GM19240 (cell line): ENCODE data around the gene ERC1.

Source experiments
- DNase-seq: peaks from one replicate; pipeline ENCODE4 v3.0.0; 2011; ENCODE audit warnings: low spot score; ENCODE audit not compliant: insufficient read length

ERC1 gene

DNA sequence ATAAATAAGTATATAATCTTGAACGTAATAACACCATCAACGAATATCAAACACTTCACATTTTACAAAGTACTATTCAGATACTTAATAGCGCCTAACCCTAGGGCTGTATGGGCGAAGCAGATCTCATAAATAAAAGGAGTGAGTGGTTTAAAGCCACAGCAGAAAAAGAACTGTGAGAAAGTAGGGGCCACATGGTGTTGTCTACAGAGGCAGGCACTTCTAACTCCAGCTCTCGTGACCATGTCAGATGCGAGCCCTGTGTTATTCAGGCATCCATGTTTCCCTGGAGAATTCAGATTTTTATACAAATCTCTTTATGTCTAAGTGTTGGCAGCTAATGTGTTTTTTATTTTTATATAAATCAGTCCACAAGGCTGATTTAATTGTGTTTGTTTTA lies 391.1 kb downstream of the ERC1 start:
- no peak for DNase-seq

DNA sequence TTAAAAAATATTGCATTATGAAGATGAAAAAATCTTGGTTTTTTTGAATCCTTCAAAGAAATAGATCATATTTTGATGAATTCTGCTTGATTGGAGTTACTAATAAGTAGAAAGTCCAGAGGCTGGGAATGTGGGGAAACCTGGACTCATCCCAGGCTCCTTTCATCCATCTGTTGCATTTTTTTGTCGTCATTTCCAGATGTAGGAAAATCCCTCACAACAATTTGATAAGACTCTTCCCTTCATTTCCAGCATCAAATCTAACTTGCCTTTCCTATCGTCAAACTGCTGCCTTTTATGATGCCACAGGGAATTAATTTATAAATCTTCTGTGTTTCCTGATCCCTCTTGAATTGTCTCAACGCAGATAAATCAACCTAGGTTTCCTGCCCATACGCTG lies 391.8 kb downstream of the ERC1 start:
- no peak for DNase-seq

DNA sequence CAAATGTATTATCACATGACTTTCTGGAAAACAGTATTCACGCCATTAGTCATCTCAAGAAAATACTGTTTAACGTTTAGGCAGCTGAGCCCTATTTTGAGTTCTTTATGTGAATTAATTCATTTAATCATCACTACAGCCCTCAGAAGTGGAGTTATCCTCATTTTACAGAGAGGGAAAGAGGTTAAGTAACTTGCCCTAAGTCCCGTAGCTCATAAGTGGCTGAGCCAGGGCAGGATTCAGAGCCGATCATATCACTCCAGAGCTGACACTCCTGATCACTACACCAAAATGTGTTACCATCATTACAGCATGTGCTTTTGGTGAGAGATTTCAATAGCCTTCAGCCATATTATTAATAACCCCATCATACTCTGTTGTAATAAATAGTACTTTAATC lies 392.7 kb downstream of the ERC1 start:
- DNase-seq = no peak

DNA sequence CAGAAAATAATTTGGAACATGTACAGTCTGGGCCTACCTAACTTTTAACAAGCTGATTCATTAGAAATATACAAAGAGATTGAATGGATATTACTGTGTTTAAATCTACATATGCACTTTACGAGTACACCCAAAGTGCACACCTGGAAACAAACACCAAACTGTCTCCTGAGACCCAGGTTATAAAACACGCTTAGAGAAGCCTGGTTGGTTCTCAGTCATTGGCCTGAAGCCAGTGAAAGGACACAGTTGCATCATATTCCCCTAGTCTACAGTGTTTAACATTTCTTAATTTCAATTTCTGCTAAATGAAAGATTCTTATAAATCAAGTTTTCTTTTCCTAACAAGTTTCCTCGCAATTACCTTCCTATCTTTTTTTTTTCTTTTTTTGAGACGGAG lies 393.9 kb downstream of the ERC1 start:
- no peak for DNase-seq

DNA sequence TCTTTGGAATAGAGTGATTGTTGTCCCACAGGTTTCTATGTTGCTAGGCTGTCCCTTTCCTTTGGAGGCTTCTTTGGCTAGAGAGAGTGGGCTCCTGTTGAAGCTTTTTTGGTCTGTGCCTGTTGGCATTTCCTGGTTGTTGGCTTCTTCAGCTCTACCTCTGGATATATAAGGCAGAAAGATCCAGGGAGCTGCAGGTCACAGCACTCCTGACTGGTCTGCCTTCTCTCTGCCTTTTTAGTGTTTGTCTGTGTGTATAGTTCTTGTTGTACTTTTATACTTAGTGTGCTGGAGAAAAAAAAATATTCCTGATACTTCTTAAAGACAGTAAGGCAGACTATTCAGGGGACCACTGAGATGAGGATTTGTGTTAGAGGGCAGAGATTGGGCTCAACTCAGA lies 400.7 kb downstream of the ERC1 start:
- DNase-seq = no peak

DNA sequence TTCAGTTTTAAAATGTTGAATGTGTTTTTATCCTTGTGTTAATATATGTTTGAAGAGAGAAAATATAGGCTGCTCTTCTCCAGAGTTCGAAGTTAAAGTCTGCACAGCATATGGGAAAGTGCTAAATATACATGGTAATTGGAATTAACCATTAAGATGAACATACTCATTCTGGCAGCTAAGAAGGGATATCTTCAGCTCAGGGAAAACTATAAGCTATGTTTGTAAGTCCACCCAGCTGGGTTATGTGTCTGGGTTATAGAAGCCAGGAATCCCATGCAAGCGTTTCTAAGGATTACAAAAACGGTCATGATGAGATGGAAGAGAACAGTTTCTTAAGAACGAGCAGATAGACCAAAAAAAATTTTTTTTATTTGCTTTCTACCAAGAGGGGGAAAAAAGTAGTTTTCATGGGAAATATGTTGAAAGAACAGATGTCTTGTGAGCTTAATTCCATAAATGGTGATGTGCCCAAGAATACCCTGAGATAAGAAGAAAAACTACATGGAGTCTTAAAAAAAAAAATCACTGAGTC lies 404.5 kb downstream of the ERC1 start:
- no peak for DNase-seq

DNA sequence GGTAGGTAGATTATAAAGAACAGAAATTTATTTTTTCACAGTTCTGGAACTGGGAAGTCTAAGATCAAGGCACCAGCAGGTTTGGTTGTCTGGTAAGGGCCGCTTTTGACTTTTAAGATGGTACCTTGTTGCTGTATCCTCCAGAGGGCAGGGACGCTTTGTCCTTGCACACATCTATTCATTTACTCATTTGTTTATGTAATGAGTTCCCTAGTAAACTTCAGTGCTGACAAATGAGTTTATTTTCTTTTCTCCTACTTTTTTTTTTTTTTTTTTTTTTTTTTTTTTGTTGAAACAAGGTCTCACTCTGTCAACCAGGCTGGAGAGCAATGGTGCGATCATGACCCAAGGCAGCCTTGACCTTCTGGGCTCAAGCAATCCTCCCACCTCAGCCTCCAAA lies 407.6 kb downstream of the ERC1 start:
- no peak for DNase-seq

DNA sequence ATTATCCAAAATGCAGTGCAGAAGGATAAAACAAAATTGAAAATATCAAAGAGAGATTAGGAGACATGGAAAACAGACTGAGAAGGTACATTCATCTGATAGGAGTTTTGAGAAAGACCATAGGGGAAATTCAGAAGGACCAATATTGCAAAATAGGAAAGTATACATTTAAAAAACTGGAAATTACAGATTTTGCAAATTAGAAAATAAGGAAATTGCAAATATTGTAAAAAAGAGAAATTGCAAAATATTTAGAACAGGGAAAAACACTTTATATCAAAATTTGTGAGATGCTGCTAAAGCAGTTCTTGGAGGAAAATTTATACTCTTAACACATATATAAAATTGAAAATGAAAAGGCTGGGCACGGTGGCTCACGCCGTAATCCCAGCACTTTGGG lies 410.9 kb downstream of the ERC1 start:
- DNase-seq = no peak

DNA sequence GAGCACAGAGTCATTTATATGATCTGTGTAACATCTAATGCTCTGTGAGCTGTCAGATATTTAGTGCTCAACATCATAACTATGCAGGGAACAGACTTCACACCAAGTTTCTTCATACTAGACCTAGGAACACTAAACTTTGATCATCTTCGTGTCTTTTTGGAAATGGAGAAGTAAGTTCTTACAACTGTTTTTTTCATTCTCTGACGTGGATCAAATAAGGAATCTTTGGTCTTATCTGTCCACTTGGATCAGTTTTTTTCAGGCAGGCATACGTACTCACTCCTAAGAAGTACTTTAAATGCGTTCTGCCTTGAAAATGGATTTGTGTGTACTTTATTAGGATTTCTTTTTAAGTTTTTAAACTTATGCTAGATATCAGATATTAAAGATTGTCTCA lies 412.4 kb downstream of the ERC1 start:
- DNase-seq = no peak

DNA sequence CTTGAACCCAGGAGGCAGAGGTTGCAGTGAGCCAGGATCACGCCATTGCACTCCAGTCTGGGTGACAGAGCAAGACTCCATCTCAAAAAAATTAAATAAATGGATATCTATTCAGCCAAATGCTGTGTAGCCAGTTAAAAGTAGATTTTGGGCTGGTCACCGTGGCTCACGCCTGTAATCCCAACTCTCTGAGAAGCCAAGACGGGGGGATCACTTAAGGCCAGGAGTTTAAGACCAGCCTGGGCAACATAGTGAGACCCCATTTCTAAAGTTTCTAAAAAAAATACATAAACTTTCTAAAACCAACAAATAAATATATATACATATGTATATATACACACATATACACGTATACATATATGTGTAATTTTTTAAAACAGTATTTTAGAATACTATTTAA lies 414.6 kb downstream of the ERC1 start:
- DNase-seq = no peak

DNA sequence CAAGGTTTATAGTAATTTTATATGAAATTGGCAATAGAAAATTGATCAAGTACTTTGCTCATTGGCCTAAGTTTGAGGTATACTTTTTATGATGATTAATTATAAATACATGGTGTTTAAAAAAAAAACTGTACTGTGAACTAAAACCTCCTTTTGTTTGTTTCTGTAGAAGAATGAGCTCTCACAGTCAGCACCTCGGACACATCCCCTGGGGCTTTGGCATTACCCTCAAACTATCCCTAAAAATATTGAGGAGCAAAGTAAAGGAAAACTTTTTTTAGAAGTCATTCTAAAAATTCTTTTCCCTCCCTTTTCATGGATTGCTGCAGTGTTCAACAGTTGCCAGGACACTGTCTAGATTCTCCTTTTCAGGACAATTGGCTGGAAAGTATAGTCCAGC lies 419.8 kb downstream of the ERC1 start:
- DNase-seq = no peak

DNA sequence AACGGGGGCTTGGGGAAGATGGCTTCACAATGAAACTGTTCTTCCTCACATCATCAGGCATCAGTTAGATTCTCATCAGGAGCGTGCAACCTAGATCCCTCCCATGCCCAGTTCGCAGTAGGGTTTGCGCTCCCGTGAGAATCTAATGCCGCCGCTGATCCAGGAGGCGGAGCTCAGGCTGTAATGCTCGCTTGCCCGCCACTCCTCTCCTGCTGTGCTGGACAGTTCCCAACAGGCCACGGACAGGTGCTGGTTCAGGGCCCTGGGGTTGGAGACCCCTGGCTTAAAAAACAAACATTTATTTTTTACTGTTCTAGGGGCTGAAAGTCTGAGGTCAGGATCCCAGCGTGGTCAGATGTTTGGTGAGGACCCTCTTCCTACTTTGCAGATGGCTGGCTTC lies 422.9 kb downstream of the ERC1 start:
- no peak for DNase-seq

DNA sequence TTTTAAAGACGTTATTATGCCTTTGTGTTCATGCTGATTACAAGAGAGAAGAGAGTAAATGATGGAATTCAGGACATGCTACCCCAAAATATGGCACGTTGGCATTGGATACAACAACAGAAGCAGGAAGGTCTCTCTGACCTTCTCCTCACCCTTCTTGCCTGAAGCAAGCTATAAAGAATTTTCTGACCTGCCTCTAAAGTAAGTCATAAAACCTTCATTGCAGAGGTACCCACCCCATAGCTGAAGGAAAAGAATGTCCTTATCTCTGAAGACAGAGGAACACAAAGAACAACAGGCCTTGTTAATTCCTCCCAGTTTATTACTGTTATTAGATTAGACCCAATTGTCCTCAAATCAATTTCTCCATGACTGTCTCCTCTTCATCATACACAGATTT lies 427.1 kb downstream of the ERC1 start:
- DNase-seq = no peak

DNA sequence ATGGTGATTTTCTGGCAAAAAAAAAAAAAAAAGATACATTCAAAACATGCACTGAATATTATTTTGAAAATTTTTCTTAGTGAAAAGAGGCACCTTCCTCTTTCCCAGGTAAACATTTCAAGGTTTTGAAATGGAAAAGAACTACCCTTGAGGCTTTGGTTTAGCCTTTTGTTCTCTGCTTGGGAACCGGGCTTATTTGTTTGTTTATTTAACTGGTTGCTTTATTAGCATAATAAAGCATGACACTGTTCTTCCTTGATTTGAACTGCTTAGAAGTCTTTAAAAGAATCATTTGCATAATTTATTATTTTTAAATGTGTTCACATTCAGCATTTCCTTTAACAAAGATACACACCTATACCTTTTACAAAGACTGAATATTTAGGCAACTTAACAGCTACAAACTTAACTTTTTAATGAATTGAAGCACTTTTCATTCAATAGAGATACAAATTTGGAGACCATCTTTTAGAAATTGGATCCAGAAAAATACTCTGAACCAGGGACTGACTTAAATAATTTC lies 428.9 kb downstream of the ERC1 start:
- DNase-seq = no peak

DNA sequence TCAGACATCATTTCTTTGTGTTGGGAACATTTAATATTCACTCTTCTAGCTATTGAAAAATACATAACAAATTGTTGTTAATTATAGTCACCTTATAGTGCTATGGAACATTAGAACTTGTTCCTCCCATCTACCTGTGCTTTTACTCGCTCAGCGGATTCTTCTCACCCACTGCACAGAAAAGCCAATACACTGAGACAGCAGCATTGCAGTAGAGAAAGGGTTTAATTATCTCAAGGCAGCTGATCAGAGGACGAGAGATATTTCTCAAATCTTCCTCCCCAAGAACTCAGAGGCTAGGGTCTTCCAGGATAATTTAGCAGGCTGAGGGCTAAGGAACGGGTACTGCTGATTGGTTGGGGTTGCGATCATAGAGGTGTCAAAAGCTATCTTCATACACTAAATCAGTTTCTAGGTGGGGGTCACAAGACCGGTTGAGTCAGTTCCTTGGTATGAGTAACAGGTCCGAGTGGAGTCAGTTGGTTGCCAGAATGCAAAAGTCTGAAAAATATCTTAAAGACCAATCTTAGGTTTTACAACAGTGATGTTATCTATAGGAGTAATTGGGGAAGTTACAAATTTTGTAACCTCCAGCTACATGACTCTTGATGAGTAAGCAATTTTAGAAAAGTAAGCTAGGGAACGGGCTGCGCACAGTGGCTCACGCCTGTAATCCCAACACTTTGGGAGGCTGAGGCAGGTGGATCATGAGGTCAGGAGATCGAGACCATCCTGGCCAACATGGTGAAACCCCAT lies 430.2 kb downstream of the ERC1 start:
- DNase-seq = no peak

DNA sequence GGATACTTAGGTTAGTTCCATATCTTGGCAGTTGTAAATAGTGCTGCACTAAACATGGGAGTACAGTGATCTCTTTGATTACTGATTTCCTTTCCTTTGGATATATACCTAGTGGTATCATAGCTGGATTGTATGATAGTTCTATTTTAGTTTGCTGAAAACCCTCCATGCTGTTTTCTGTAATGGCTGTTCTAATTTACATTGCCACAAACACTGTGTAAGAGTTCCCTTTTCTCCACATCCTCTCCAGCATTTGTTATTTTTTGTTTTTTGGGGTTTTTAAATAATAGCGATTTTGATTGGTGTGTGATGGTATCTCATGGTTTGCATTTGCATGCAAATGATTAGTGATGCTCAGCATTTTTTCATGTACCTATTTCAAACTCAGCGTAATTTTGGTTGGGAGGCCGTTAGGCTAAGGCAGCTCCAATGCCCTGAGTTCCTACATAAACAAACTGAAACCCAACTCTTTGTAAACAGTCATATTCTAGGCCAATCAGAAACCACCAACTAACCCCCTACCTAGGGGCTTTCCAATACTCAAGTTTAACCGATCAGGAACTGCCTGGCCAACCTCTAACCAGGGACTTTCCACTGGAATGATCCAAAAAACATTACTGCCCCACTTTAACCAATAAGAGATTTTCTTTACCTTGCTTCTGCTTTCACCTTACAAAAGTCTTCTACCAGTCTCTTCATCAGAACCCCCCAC lies 431.7 kb downstream of the ERC1 start:
- DNase-seq = no peak

DNA sequence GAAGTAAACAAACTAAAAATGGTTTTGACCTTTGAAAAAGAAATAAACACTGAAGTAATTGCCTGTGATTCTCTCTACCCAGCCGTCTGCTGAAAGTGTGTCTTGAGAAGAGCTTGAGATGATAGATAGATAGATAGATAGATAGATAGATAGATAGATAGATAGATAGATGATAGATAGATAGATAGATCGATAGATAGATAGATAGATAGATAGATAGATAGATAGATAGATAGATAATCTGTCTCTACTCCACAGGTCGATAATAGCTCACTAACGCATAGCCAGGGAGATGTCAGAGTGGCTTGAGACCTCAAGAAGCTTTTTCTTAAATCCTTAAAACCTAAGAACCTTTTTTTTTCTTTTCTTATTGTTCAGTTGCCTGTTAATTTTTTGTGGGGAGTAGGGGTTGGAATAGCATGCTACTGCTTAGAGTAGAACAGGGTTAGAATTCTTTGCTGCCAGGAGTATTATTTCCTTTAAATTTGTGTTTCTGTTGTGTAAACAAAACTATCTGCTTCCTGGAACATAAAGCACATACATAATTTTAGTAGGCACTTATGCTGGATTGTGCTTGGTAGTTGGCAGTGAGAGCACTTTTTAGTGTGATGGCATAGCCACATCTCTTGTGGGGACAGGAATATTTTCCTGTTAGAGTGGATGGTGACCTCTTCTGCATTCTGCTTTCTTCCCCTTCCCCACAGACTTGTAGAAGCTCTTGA lies 433.8 kb downstream of the ERC1 start:
- DNase-seq = no peak

DNA sequence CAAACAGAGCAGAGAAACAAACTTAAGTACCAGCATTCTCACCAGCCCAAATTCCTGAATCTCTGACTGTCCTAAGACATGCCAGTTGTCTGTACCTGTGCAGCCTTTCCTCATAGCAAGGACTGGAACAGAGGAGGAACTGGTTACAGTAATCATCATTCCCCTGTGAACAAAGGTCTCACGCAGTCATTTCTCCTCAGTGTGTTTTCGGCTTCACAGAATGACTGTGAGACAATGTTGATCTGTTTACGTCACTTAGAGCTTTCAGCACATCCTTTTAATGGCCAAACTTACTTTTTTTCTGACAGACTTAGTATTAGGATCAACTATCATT lies 434.3 kb downstream of the ERC1 start:
- DNase-seq = no peak

DNA sequence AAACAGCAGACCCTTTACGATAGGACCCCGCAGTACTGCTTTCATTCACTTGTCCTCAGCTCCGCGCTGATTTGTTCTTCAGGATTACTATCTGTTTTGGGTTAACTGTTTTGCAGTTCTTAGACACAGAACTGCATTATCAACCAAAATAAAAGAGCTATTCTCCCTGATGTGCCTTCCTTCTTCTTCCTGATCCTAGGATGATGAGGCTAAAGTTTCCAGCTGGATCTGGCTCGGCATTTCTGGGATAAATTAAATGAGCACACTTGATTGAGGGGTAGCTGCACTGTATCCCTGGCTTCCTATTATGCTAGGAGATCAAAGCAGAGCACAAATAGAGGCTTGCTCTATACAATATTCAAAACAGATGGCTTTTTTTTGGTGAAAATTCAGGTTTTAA lies 437.6 kb downstream of the ERC1 start:
- no peak for DNase-seq

DNA sequence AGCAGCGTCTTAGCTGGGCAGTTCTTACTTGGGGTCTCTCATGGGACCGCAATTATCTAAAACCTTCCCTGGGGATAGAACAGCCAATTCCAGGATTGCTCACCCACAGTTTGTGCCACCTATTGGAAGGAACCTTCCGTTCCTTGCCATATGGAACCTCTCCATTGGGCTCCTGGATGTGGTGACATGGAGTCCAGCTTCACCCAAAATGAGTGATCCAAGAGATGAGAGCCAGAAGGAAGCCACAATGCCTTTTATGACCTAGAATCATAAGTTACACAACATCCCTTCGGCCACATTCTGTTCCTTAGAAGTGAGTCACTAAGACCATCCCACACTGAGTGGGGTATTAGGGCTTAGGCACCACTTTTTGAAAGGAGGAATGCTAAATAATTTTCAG lies 439.0 kb downstream of the ERC1 start:
- no peak for DNase-seq

DNA sequence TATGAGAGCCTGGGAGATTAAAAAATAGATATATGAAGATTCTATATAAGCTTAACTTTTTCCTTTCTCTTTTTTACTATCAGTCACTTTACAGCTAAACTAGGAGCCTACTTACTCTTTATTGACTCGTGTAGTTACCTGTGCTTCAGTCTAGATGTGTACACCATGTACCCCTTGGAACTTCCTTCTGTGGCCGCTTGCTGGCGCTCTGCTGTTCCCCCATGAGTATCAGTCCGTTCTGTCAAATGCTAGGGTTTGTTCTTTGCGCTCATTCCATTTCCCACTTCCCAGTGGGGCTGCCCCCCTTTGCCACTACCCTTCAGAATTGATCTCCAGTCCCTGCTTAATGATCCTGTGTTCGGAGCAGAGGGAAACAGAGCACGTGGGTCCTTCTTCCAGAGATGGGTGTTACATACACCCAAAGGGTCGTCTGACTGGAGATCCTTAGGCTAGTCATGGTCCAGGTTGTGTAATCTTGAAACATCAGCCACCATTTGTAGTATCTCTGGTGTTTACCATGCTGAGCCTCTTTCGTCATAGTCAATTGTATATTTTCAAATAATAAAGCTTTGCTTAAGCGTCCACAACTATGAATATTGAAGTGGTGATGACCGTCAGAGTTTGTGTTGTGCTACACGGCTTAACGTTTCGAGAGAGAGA lies 443.4 kb downstream of the ERC1 start:
- DNase-seq = no peak

DNA sequence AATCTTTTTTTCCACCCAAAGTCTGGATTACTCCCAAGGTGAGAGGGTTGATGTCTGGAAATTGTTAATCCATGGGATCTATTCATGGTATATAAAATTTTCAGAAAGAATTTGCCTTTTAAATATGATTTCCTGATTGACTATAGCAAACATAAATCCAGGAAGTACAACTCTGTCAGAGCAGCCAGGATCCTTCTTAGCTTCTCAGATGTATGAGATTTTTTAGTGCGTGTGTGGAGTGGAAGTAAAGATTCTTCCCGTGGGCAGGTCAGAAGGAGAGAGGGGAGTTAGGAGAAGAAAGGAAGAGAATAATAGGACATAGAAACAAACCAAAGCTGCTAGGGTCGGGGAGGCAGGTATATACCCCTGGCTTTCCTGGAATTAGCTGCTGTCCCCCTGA lies 444.0 kb downstream of the ERC1 start:
- no peak for DNase-seq
